Mesothelial cell of epicardium (in vitro differentiated cells): ENCODE measurements around the gene COL8A1. TPM values are rescaled to one million over a fixed set of nuclear protein-coding genes. Genes with fewer than 3 reads are reported as not detected.
A peak's percentile ranks its signal among the peaks of the same experiment; 100 is the strongest.
"Not testable (repeated sequence)": the region's sequence is repeated elsewhere in the genome, so short reads cannot be mapped to it uniquely, and the experiment has no call there.

Experiments
- DNase-seq, 2 experiments: peaks; one replicate each; pipeline ENCODE4 v3.0.0; 2021; ENCODE audit warnings: low spot score in 2 of 2; ENCODE audit not compliant: unreplicated experiment in 2 of 2
- H3K27ac Mint-ChIP-seq: 2 replicates; pipeline ENCODE4 v1.8.0; 2021; ENCODE audit warnings: mixed read lengths
- H3K27me3 Mint-ChIP-seq: 2 replicates; pipeline ENCODE4 v1.8.0; 2021; ENCODE audit warnings: low read depth, mixed read lengths
- H3K36me3 Mint-ChIP-seq: 2 replicates; pipeline ENCODE4 v1.8.0; 2021; ENCODE audit warnings: mixed read lengths
- H3K4me1 Mint-ChIP-seq: 2 replicates; pipeline ENCODE4 v1.8.0; 2021; ENCODE audit warnings: mixed read lengths
- H3K4me3 Mint-ChIP-seq: 2 replicates; pipeline ENCODE4 v1.8.0; 2021; ENCODE audit warnings: mild to moderate bottlenecking, moderate library complexity, mixed read lengths
- H3K9me3 Mint-ChIP-seq: 2 replicates; pipeline ENCODE4 v1.8.0; 2021; ENCODE audit warnings: mixed read lengths
- CTCF ChIP-seq: fragments of 200-600 bp; sonication (generic); IDR thresholded peaks from one replicate; pipeline ENCODE4 v1.5.0; 2021; ENCODE audit warnings: antibody characterized with exemption; ENCODE audit not compliant: unreplicated experiment
- total RNA-seq: library from RNA; stranded (reverse); gene quantifications from 3 replicates; pipeline ENCODE4 v1.2.1, GENCODE V29; 2021

Gene COL8A1
- total RNA-seq, 1 donor from 2014 or later: 1.1 TPM

GRCh38 chr3:99837715-99838114 is 199.3 kb downstream of the COL8A1 start:
- no peak for TF ChIP-seq CTCF
- Mint-ChIP-seq H3K27ac (no peak overlapping the region), H3K27me3 (no peaks in the 10 kb centered on the region), H3K4me1 (peaks cover under 1% of the 10 kb centered on the region), H3K9me3 (no peaks in the 10 kb centered on the region), H3K36me3 (no peaks in the 10 kb centered on the region), H3K4me3 (no peak overlapping the region)
- DNase-seq: no peak

GRCh38 chr3:99838755-99839154 is 200.4 kb downstream of the COL8A1 start:
- no peak for DNase-seq
- H3K9me3 Mint-ChIP-seq: no peaks in the 10 kb centered on the region
- peaks cover 11% of the 10 kb centered on the region for H3K4me1 Mint-ChIP-seq
- no peak overlapping the region for H3K27ac Mint-ChIP-seq
- no peak overlapping the region for H3K4me3 Mint-ChIP-seq
- no peak for TF ChIP-seq CTCF
- no peaks in the 10 kb centered on the region for H3K27me3 Mint-ChIP-seq
- H3K36me3 Mint-ChIP-seq: no peaks in the 10 kb centered on the region

- TF ChIP-seq CTCF: no peak
- Mint-ChIP-seq H3K9me3 (no peaks in the 10 kb centered on the region), H3K27ac (no peak overlapping the region), H3K4me1 (peaks cover 18% of the 10 kb centered on the region), H3K27me3 (no peaks in the 10 kb centered on the region), H3K36me3 (no peaks in the 10 kb centered on the region), H3K4me3 (no peak overlapping the region)
- DNase-seq: no peak
These were observed 201.2 kb downstream of the COL8A1 start for GRCh38 chr3:99839613-99840012.

GRCh38 chr3:99841949-99842348 is 203.6 kb downstream of the COL8A1 start:
- not testable (repeated sequence) for H3K36me3 Mint-ChIP-seq, H3K27me3 Mint-ChIP-seq, H3K4me3 Mint-ChIP-seq, DNase-seq, H3K27ac Mint-ChIP-seq, H3K9me3 Mint-ChIP-seq
- H3K4me1 Mint-ChIP-seq: peaks cover 22% of the 10 kb centered on the region

GRCh38 chr3:99842826-99843589 is 204.6 kb downstream of the COL8A1 start:
- Mint-ChIP-seq H3K4me3 (no peak overlapping the region), H3K27me3 (no peaks in the 10 kb centered on the region), H3K36me3 (no peaks in the 10 kb centered on the region), H3K9me3 (no peaks in the 10 kb centered on the region), H3K27ac (peak overlapping the region; percentile 80), H3K4me1 (peaks cover 22% of the 10 kb centered on the region)
- DNase-seq: no peak
- peak; percentile 70 for TF ChIP-seq CTCF

- H3K4me3 Mint-ChIP-seq: no peak overlapping the region
- H3K27me3 Mint-ChIP-seq: no peaks in the 10 kb centered on the region
- no peaks in the 10 kb centered on the region for H3K9me3 Mint-ChIP-seq
- no peak for DNase-seq
- no peak for TF ChIP-seq CTCF
- H3K36me3 Mint-ChIP-seq: no peaks in the 10 kb centered on the region
- peak overlapping the region; percentile 80 for H3K27ac Mint-ChIP-seq
- peaks cover 22% of the 10 kb centered on the region for H3K4me1 Mint-ChIP-seq
These were observed 205.3 kb downstream of the COL8A1 start for GRCh38 chr3:99843590-99844258.
